Left ventricle myocardium inferior (tissue), 1 donor: Measurements from ENCODE around the gene PLCG2. TPM values are rescaled to one million over a fixed set of nuclear protein-coding genes. Genes with fewer than 3 reads are reported as not detected.

Source experiments
- DNase-seq: peaks from one replicate; pipeline ENCODE4 v3.0.0-alpha.2; 2020
- H3K27ac ChIP-seq: fragments of 200-600 bp; replicated peaks from 2 replicates; pipeline ENCODE4 v1.8.0; 2021
- H3K27me3 ChIP-seq: fragments of 200-600 bp; 2 replicates; pipeline ENCODE4 v1.8.0; 2021; ENCODE audit warnings: low read depth
- H3K36me3 ChIP-seq: fragments of 200-600 bp; 2 replicates; pipeline ENCODE4 v1.8.0; 2021
- H3K4me1 ChIP-seq: fragments of 200-600 bp; 2 replicates; pipeline ENCODE4 v1.8.0; 2021
- H3K4me3 ChIP-seq: fragments of 200-600 bp; 2 replicates; pipeline ENCODE4 v1.8.0; 2021; ENCODE audit warnings: mild to moderate bottlenecking, moderate library complexity
- H3K9me3 ChIP-seq: fragments of 200-600 bp; replicated peaks from 2 replicates; pipeline ENCODE4 v1.8.0; 2021
- CTCF ChIP-seq: fragments of 200-600 bp; IDR thresholded peaks from 2 replicates; pipeline ENCODE4 v1.8.0; 2021; ENCODE audit warnings: antibody characterized with exemption, mild to moderate bottlenecking, borderline replicate concordance
- intact Hi-C: fragments of 100-400 bp; cut with micrococcal nuclease; formaldehyde crosslinking; loops from one replicate; pipeline ENCODE4 v1.11.0; 2022
- total RNA-seq: library from RNA; stranded (reverse); fragmentation: NEBNext Ultra II Directional; extraction: Animal tissue kit (Norgen Biotek cat#: 25700); gene quantifications from one replicate; pipeline ENCODE4 v1.2.1, GENCODE V29; 2021
- donor health status: DM: no; HTN: yes; CAD: no; lungs with severe emphysema.

PLCG2 gene
- total RNA-seq, 1 donor from 2014 or later = 5.6 TPM

GRCh38 chr16:81823734-81824133 lies 44.6 kb downstream of the PLCG2 start:
- H3K4me1 ChIP-seq = no peaks in the 10 kb centered on the region
- no peaks in the 10 kb centered on the region for H3K36me3 ChIP-seq
- DNase-seq = no peak
- H3K9me3 ChIP-seq = peaks cover 6% of the 10 kb centered on the region
- intact Hi-C loops = no loop called here
- H3K4me3 ChIP-seq = no peak overlapping the region
- H3K27me3 ChIP-seq = no peaks in the 10 kb centered on the region
- no peak for TF ChIP-seq CTCF
- H3K27ac ChIP-seq = no peak overlapping the region

DNA sequence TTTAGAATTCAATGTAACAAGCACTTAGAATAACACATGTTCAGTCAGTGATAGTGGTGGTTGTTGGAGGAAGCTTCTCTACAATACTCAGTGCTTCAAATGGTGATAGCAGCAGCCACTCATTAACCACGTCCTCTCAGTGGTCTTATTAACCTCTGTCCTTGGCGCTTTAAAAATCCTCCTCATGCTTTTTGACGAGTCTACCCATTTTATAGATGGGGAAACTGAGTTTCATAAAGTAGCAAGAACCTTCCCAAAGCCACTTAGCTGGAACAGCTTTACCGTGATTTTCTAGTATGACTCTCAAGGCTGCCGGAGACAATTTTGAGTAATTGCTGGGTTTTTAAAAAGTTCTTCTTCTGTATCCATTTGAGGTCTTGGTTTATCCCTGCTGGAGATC lies 47.4 kb downstream of the PLCG2 start:
- no peak overlapping the region for H3K4me3 ChIP-seq
- TF ChIP-seq CTCF = no peak

DNA sequence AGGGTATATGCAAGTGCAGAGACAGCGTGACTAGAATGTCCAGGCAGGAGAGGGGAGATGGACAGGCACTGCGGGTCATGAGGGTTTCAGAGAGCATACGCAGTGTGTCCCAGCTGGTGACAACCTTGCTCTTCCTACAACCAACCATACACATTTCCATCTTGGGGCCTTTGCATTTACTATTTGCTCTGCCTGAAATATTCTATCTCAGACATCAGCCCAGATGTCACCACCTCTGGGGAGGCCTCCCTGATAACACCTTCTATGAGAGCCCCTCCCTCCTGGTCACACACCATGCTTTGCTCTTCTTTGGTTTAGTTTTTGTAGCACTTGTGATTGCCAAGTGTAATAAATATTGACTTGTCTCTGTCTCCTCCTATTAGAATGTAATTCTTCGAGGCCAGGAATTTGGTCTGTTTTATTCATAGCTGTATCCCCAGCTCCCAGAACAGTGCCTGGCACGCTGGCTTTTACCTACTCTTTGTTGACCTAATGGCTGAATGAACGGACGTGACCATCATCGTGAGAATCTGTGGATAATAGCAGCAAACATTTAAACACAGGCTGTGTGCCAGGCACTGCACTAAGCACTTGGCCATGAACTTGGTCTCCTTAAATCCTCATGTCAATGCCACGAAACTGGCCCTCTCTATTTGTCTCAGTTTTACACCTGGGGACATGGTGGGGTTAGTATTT lies 51.9 kb downstream of the PLCG2 start:
- Histone ChIP-seq H3K9me3 (no peaks in the 10 kb centered on the region), H3K27ac (no peak overlapping the region), H3K36me3 (no peaks in the 10 kb centered on the region), H3K4me1 (no peaks in the 10 kb centered on the region), H3K4me3 (no peak overlapping the region), H3K27me3 (peaks cover 18% of the 10 kb centered on the region)
- DNase-seq = no peak
- intact Hi-C loops = no loop called here
- no peak for TF ChIP-seq CTCF

More for the DNA sequence above, 47.4 kb downstream of the PLCG2 start:
- no peak for DNase-seq
- intact Hi-C loops = no loop called here
- Histone ChIP-seq H3K27ac (no peak overlapping the region), H3K9me3 (peaks cover 6% of the 10 kb centered on the region), H3K27me3 (no peaks in the 10 kb centered on the region), H3K36me3 (no peaks in the 10 kb centered on the region), H3K4me1 (no peaks in the 10 kb centered on the region)

GRCh38 chr16:81831722-81832126 lies 52.6 kb downstream of the PLCG2 start:
- DNase-seq = peak; percentile 40
- Histone ChIP-seq H3K4me1 (no peaks in the 10 kb centered on the region), H3K36me3 (no peaks in the 10 kb centered on the region), H3K4me3 (no peak overlapping the region), H3K9me3 (no peaks in the 10 kb centered on the region), H3K27ac (no peak overlapping the region), H3K27me3 (peaks cover 18% of the 10 kb centered on the region)
- TF ChIP-seq CTCF = no peak
- intact Hi-C loops = no loop called here

DNA sequence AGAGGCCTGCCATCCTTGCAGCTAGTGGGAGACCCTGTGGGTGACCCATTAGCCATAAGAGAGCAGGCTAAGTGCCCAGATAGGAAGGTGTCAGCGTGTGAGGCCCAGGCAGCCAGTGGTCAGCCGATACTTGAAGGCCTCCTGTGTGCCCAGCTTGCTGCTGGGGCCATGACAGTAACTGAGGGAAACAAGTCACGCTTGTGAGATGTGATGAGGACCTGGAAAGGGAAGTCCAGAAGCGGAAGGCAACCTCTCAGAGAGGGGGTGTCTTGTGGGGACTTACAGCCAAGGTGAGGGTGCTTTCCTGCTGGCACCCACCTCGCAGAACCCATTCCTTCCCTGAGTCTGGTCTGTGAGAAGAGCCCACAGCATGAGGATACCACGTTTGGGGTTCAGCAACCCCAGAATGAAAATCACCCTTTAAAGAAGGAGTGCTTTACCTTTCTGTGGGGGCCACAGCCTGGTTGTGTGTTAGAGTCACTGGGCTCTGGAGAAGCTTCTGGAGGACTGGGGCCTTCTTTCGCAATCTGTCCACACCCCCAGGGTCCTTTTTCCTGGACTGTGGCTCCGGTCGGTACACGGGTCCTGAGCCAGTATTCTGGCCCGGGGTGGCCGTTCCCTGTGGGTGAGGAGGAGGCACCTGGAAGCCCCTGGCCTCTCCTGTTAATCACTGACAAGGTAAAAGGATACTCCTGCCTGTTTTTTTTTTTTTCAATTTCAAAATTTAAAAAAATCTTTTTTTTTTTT lies 53.9 kb downstream of the PLCG2 start:
- Histone ChIP-seq H3K27me3 (peaks cover 18% of the 10 kb centered on the region), H3K27ac (no peak overlapping the region), H3K36me3 (no peaks in the 10 kb centered on the region), H3K4me3 (no peak overlapping the region), H3K9me3 (no peaks in the 10 kb centered on the region), H3K4me1 (no peaks in the 10 kb centered on the region)
- no peak for DNase-seq
- TF ChIP-seq CTCF = no peak
- intact Hi-C loops = no loop called here
